Activated B cell treated with CpG ODN at 0.5 μM for 24 hours (primary cell): ENCODE results near the gene POLR3C. TPM values are rescaled to one million over a fixed set of nuclear protein-coding genes. Genes with fewer than 3 reads are reported as not detected.

Experiments
- ATAC-seq: fragments of 200-7000 bp; cut with Tn5 transposase; one replicate; pipeline ENCODE4 v1.10.0; 2021; ENCODE audit warnings: low read depth, mild to moderate bottlenecking, moderate library complexity
- CTCF ChIA-PET: fragments of 350-600 bp; sonication (Branson Sonifier 250); formaldehyde crosslinking; loops from one replicate; lab custom pipeline; 2021; ENCODE audit warnings: antibody characterized with exemption; lab: Charles Lee
- POLR2A ChIA-PET: fragments of 350-600 bp; sonication (Branson Sonifier 250); formaldehyde crosslinking; loops from one replicate; lab custom pipeline; 2021; ENCODE audit warnings: antibody characterized with exemption; lab: Charles Lee
- DNase-seq: peaks from one replicate; pipeline ENCODE4 v3.0.0; 2022
- H3K27ac Mint-ChIP-seq: one replicate; pipeline ENCODE4 v1.8.0; 2020; ENCODE audit warnings: mixed read lengths
- H3K27me3 Mint-ChIP-seq: one replicate; pipeline ENCODE4 v1.8.0; 2021; ENCODE audit warnings: mixed read lengths
- H3K36me3 Mint-ChIP-seq: one replicate; pipeline ENCODE4 v1.8.0; 2021; ENCODE audit warnings: low read depth, mixed read lengths
- H3K4me1 Mint-ChIP-seq: one replicate; pipeline ENCODE4 v1.8.0; 2021; ENCODE audit warnings: mixed read lengths
- H3K4me3 Mint-ChIP-seq: one replicate; pipeline ENCODE4 v1.8.0; 2020; ENCODE audit warnings: mild to moderate bottlenecking, mixed read lengths
- H3K9me3 Mint-ChIP-seq: one replicate; pipeline ENCODE4 v1.8.0; 2020; ENCODE audit warnings: mixed read lengths
- CTCF ChIP-seq: fragments of 200-600 bp; IDR thresholded peaks from one replicate; pipeline ENCODE4 v1.8.0; 2022; ENCODE audit warnings: antibody characterized with exemption, mild to moderate bottlenecking
- intact Hi-C: fragments of 100-400 bp; cut with micrococcal nuclease; formaldehyde crosslinking; loops from one replicate; pipeline ENCODE4 v1.15.1; 2024
- total RNA-seq: library from RNA; stranded (reverse); gene quantifications from 2 replicates; pipeline ENCODE4 v1.2.3, GENCODE V29; 2022

The POLR3C gene
- total RNA-seq, 1 donor from 2014 or later = 51.2 TPM

GRCh38 chr1:145892486-145893087 is 68.6 kb downstream of the POLR3C start:
- intact Hi-C loops = loop anchor here (2.0 kb wide), 1 partner anchor 18 kb away; the partner anchor contains the start of gene ITGA10
- no peak for TF ChIP-seq CTCF
- Mint-ChIP-seq H3K27me3 (no peaks in the 10 kb centered on the region), H3K9me3 (no peaks in the 10 kb centered on the region), H3K4me3 (no peak overlapping the region), H3K4me1 (no peaks in the 10 kb centered on the region), H3K36me3 (no peaks in the 10 kb centered on the region), H3K27ac (no peak overlapping the region)
- POLR2A ChIA-PET = interaction anchor here (0.5 to 1.3 kb wide), 3 partner anchors 26 to 37 kb away, joined by 3 read pairs; partner anchors contain the start of genes PEX11B and RBM8A
- DNase-seq = no peak
- CTCF ChIA-PET = interaction anchor here (0.8 to 2.4 kb wide), 10 partner anchors 13 to 119 kb away, joined by 3 to 12 read pairs (median 4); partner anchors contain the start of genes ITGA10, NUDT17, PEX11B and PIAS3
- no peak for ATAC-seq

- H3K36me3 Mint-ChIP-seq = no peaks in the 10 kb centered on the region
- CTCF ChIA-PET = interaction anchor here (0.8 to 2.4 kb wide), 3 partner anchors 16 to 118 kb away, joined by 4 to 12 read pairs (median 4); partner anchors contain the start of genes ITGA10 and PEX11B
- ATAC-seq = no peak
Measured at GRCh38 chr1:145893306-145894055, 69.5 kb downstream of the POLR3C start.

More at GRCh38 chr1:145893306-145894055, 69.5 kb downstream of the POLR3C start:
- no peak for DNase-seq
- intact Hi-C loops = loop anchor here (2.0 kb wide), 1 partner anchor 17 kb away; the partner anchor contains the start of gene ITGA10
- H3K27ac Mint-ChIP-seq = no peak overlapping the region
- no peaks in the 10 kb centered on the region for H3K9me3 Mint-ChIP-seq
- H3K4me3 Mint-ChIP-seq = no peak overlapping the region
- H3K27me3 Mint-ChIP-seq = no peaks in the 10 kb centered on the region
- no peak for TF ChIP-seq CTCF
- no peaks in the 10 kb centered on the region for H3K4me1 Mint-ChIP-seq
- POLR2A ChIA-PET = no interaction called here

Other genes with a start within 250 kb of the POLR3C start
- 29.7 and 32.1 TPM in 2 replicates for gene GPR89A, start 216.2 kb upstream of the POLR3C start, total RNA-seq
- 0.13 TPM in 1 of 2 replicates, not detected in the other for gene PDZK1, start 116.8 kb upstream of the POLR3C start, total RNA-seq
- not detected in 2 replicates for gene CD160, start 104.7 kb upstream of the POLR3C start, total RNA-seq
- 15.3 and 19.7 TPM in 2 replicates for gene RNF115, start 105 bp upstream of the POLR3C start, total RNA-seq
- 2.9 and 5.4 TPM in 2 replicates for gene NUDT17, start 21.4 kb downstream of the POLR3C start, total RNA-seq
- gene PIAS3, start 34.9 kb downstream of the POLR3C start, total RNA-seq = 29.0 and 30.9 TPM in 2 replicates
- gene ANKRD35, start 61.7 kb downstream of the POLR3C start, total RNA-seq = not detected in 2 replicates
- 2.7 and 3.7 TPM in 2 replicates for gene ITGA10, start 85.8 kb downstream of the POLR3C start, total RNA-seq
- gene PEX11B, start 94.5 kb downstream of the POLR3C start, total RNA-seq = 42.7 and 47.7 TPM in 2 replicates
- 178 and 201 TPM in 2 replicates for gene RBM8A, start 103.3 kb downstream of the POLR3C start, total RNA-seq
- 30.1 and 31.7 TPM in 2 replicates for gene LIX1L, start 133.8 kb downstream of the POLR3C start, total RNA-seq
- gene ANKRD34A, start 140.4 kb downstream of the POLR3C start, total RNA-seq = 1.4 and 2.4 TPM in 2 replicates
- 22.7 and 23.7 TPM in 2 replicates for gene POLR3GL, start 140.5 kb downstream of the POLR3C start, total RNA-seq
- 300 and 306 TPM in 2 replicates for gene TXNIP, start 172.4 kb downstream of the POLR3C start, total RNA-seq
- gene HJV, start 197.5 kb downstream of the POLR3C start, total RNA-seq = not detected in 2 replicates